HEK293 (cell line): ENCODE results near the gene GNG12.

Source experiments
- CTCF ChIA-PET: fragments of 350-600 bp; formaldehyde crosslinking; extraction: SDS; loops from one replicate; lab custom pipeline; 2021; ENCODE audit warnings: antibody characterized with exemption; lab: Yijun Ruan, JAX
- POLR2A ChIA-PET: fragments of 300-600 bp; formaldehyde crosslinking; extraction: SDS; loops from one replicate; lab custom pipeline; 2020; ENCODE audit warnings: antibody characterized with exemption, inconsistent platforms; lab: Yijun Ruan, JAX
- H3K27ac ChIP-seq: fragments of 200-500 bp; sonication (Bioruptor generic); 2 replicates; pipeline ENCODE4 v1.5.1; 2014; ENCODE audit warnings: low read depth, low read length, control low read depth, inconsistent platforms; ENCODE audit errors: extremely low read depth
- H3K36me3 ChIP-seq, 2 experiments: fragments of 200-500 bp in 1 of 2; sonication (Bioruptor generic) in 1 of 2; 1 replicate in 1 of 2; 2 replicates in 1 of 2; pipeline ENCODE4 v1.5.1; 2014 to 2017; ENCODE audit warnings: inconsistent platforms in 2 of 2, low read length in 2 of 2; ENCODE audit not compliant: control insufficient read depth in 2 of 2, insufficient read depth in 1 of 2
- H3K4me1 ChIP-seq: fragments of 200-500 bp; sonication (Bioruptor generic); 2 replicates; pipeline ENCODE4 v1.5.1; 2014; ENCODE audit warnings: mild to moderate bottlenecking, low read length, inconsistent platforms; ENCODE audit not compliant: control insufficient read depth, insufficient read depth
- H3K4me3 ChIP-seq: 2 replicates; pipeline ENCODE4 v1.5.1; 2011; ENCODE audit warnings: low read depth, mild to moderate bottlenecking, control low read depth, low read length, moderate library complexity
- H3K9me3 ChIP-seq: fragments of 200-500 bp; sonication (Bioruptor generic); 2 replicates; pipeline ENCODE4 v1.5.1; 2014; ENCODE audit warnings: low read depth, low read length, inconsistent platforms; ENCODE audit not compliant: control insufficient read depth, insufficient read depth
- BCL11B ChIP-seq: fragments of 450-650 bp; formaldehyde crosslinking; IDR thresholded peaks from 2 replicates; pipeline ENCODE4 v1.5.1; 2016; ENCODE audit warnings: low read depth, missing biosample characterization, missing genetic modification characterization
- EGR2 ChIP-seq: fragments of 450-650 bp; formaldehyde crosslinking; IDR thresholded peaks from 2 replicates; pipeline ENCODE4 v1.5.1; 2016; ENCODE audit warnings: low read depth, missing biosample characterization, missing genetic modification characterization
- GLIS1 ChIP-seq: fragments of 450-650 bp; formaldehyde crosslinking; IDR thresholded peaks from 2 replicates; pipeline ENCODE4 v1.5.1; 2016; ENCODE audit warnings: missing biosample characterization, missing genetic modification characterization
- KLF10 ChIP-seq: fragments of 450-650 bp; IDR thresholded peaks from 2 replicates; pipeline ENCODE4 v1.5.1; 2018; ENCODE audit warnings: missing biosample characterization, mild to moderate bottlenecking, missing genetic modification characterization
- KLF8 ChIP-seq: fragments of 450-650 bp; formaldehyde crosslinking; IDR thresholded peaks from 2 replicates; pipeline ENCODE4 v1.5.1; 2016; ENCODE audit warnings: missing biosample characterization, missing genetic modification characterization
- PRDM1 ChIP-seq: fragments of 450-650 bp; formaldehyde crosslinking; IDR thresholded peaks from 2 replicates; pipeline ENCODE4; 2016; ENCODE audit warnings: missing biosample characterization, missing genetic modification characterization
- TCF7L2 ChIP-seq: IDR thresholded peaks from 2 replicates; pipeline ENCODE4 v1.6.1; 2011; ENCODE audit warnings: low read depth, mild to moderate bottlenecking, inconsistent platforms, low read length, moderate library complexity, borderline replicate concordance
- ZNF184 ChIP-seq: fragments of 450-650 bp; IDR thresholded peaks from 2 replicates; pipeline ENCODE4 v1.5.1; 2018; ENCODE audit warnings: missing biosample characterization, mild to moderate bottlenecking, missing genetic modification characterization
- ZNF19 ChIP-seq: fragments of 450-650 bp; formaldehyde crosslinking; IDR thresholded peaks from 2 replicates; pipeline ENCODE4; 2016; ENCODE audit warnings: missing biosample characterization, missing genetic modification characterization, low read depth
- ZNF223 ChIP-seq: fragments of 450-650 bp; formaldehyde crosslinking; IDR thresholded peaks from 2 replicates; pipeline ENCODE4 v1.5.1; 2016; ENCODE audit warnings: missing biosample characterization, missing genetic modification characterization
- ZNF24 ChIP-seq: fragments of 450-650 bp; formaldehyde crosslinking; IDR thresholded peaks from 2 replicates; pipeline ENCODE4 v1.5.1; 2016; ENCODE audit warnings: missing biosample characterization, missing genetic modification characterization
- ZNF302 ChIP-seq: fragments of 450-650 bp; formaldehyde crosslinking; IDR thresholded peaks from 2 replicates; pipeline ENCODE4 v1.5.1; 2016; ENCODE audit warnings: missing biosample characterization, missing genetic modification characterization, low read depth
- ZNF501 ChIP-seq: fragments of 450-650 bp; formaldehyde crosslinking; IDR thresholded peaks from 2 replicates; pipeline ENCODE4 v1.5.1; 2016; ENCODE audit warnings: missing biosample characterization, missing genetic modification characterization
- ZNF558 ChIP-seq: fragments of 450-650 bp; formaldehyde crosslinking; IDR thresholded peaks from 2 replicates; pipeline ENCODE4 v1.5.1; 2016; ENCODE audit warnings: missing biosample characterization, missing genetic modification characterization
- ZNF654 ChIP-seq: fragments of 450-650 bp; formaldehyde crosslinking; IDR thresholded peaks from 2 replicates; pipeline ENCODE4 v1.5.1; 2016; ENCODE audit warnings: low read depth, missing biosample characterization, missing genetic modification characterization
- ZNF660 ChIP-seq: fragments of 450-650 bp; IDR thresholded peaks from 2 replicates; pipeline ENCODE4 v1.5.1; 2018; ENCODE audit warnings: missing biosample characterization, mild to moderate bottlenecking, missing genetic modification characterization
- ZNF701 ChIP-seq: fragments of 450-650 bp; formaldehyde crosslinking; IDR thresholded peaks from 2 replicates; pipeline ENCODE4 v1.5.1; 2016; ENCODE audit warnings: missing biosample characterization, missing genetic modification characterization
- ZNF785 ChIP-seq: fragments of 450-650 bp; formaldehyde crosslinking; IDR thresholded peaks from 2 replicates; pipeline ENCODE4 v1.5.1; 2016; ENCODE audit warnings: missing biosample characterization, missing genetic modification characterization
- ZXDB ChIP-seq: fragments of 450-650 bp; formaldehyde crosslinking; IDR thresholded peaks from 2 replicates; pipeline ENCODE4 v1.5.1; 2016; ENCODE audit warnings: missing biosample characterization, missing genetic modification characterization
- TF ChIP-seq, protein P1 (sequence below): fragments of 450-650 bp; formaldehyde crosslinking; IDR thresholded peaks from 2 replicates; pipeline ENCODE4 v1.5.1; 2016; ENCODE audit warnings: missing biosample characterization, missing genetic modification characterization
- TF ChIP-seq, protein P2 (sequence below): fragments of 450-650 bp; formaldehyde crosslinking; IDR thresholded peaks from 2 replicates; pipeline ENCODE4 v1.5.1; 2017; ENCODE audit warnings: missing biosample characterization, missing genetic modification characterization
- TF ChIP-seq, protein P3 (sequence below): sonication (generic); formaldehyde crosslinking; IDR thresholded peaks from 2 replicates; pipeline ENCODE4 v1.8.1; 2022; ENCODE audit warnings: mild to moderate bottlenecking, moderate library complexity, missing genetic modification reagents
- TF ChIP-seq, protein P4 (sequence below): fragments of 450-650 bp; formaldehyde crosslinking; IDR thresholded peaks from 2 replicates; pipeline ENCODE4 v1.5.1; 2016; ENCODE audit warnings: missing biosample characterization, missing genetic modification characterization

GNG12 gene

GRCh38 chr1:67850611-67851075 lies 17.4 kb upstream of the GNG12 start (continued):
- TF ChIP-seq, protein P1, sequence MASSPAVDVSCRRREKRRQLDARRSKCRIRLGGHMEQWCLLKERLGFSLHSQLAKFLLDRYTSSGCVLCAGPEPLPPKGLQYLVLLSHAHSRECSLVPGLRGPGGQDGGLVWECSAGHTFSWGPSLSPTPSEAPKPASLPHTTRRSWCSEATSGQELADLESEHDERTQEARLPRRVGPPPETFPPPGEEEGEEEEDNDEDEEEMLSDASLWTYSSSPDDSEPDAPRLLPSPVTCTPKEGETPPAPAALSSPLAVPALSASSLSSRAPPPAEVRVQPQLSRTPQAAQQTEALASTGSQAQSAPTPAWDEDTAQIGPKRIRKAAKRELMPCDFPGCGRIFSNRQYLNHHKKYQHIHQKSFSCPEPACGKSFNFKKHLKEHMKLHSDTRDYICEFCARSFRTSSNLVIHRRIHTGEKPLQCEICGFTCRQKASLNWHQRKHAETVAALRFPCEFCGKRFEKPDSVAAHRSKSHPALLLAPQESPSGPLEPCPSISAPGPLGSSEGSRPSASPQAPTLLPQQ (tag by site-specific recombination): peak; percentile 68
- TF ChIP-seq ZNF184 (tag by site-specific recombination): peak; percentile 91
- no peak for TF ChIP-seq ZNF302
- TF ChIP-seq ZNF785: no peak
- no peak for TF ChIP-seq TCF7L2
- TF ChIP-seq ZNF558 (tag by site-specific recombination): peak; percentile 55; the same call in 1 of the 2 replicates
- TF ChIP-seq KLF8 (tag by site-specific recombination): peak; percentile 39; the same call in 1 of the 2 replicates
- TF ChIP-seq EGR2 (tag by site-specific recombination): no peak
- TF ChIP-seq ZNF701 (tag by site-specific recombination): no peak
- TF ChIP-seq ZNF19 (tag by site-specific recombination): no peak
- TF ChIP-seq ZNF24 (tag by site-specific recombination): peak; percentile 74; the same call in 1 of the 2 replicates
- TF ChIP-seq ZNF501: peak; percentile 32; the same call in 1 of the 2 replicates
- no peak for TF ChIP-seq ZNF223 (tag by site-specific recombination)
- peak; percentile 95 for TF ChIP-seq ZNF660 (tag by site-specific recombination)
- no peak for TF ChIP-seq GLIS1 (tag by site-specific recombination)
- TF ChIP-seq, protein P2, sequence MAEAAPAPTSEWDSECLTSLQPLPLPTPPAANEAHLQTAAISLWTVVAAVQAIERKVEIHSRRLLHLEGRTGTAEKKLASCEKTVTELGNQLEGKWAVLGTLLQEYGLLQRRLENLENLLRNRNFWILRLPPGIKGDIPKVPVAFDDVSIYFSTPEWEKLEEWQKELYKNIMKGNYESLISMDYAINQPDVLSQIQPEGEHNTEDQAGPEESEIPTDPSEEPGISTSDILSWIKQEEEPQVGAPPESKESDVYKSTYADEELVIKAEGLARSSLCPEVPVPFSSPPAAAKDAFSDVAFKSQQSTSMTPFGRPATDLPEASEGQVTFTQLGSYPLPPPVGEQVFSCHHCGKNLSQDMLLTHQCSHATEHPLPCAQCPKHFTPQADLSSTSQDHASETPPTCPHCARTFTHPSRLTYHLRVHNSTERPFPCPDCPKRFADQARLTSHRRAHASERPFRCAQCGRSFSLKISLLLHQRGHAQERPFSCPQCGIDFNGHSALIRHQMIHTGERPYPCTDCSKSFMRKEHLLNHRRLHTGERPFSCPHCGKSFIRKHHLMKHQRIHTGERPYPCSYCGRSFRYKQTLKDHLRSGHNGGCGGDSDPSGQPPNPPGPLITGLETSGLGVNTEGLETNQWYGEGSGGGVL (tag by site-specific recombination): peak; percentile 49
- TF ChIP-seq ZXDB (tag by site-specific recombination): peak; percentile 67
- TF ChIP-seq PRDM1 (tag by site-specific recombination): peak; percentile 71

- ChIA-PET POLR2A (interaction anchor here (1.3 to 1.9 kb wide), 4 partner anchors 10 to 84 kb away, joined by 3 to 6 read pairs (median 4); partner anchors contain the start of gene GNG12), CTCF (interaction anchor here (0.6 to 6.4 kb wide), 35 partner anchors 8 to 593 kb away, joined by 3 to 52 read pairs (median 4); partner anchors contain the start of gene GNG12)
- Histone ChIP-seq H3K4me1 (peaks cover 8% of the 10 kb centered on the region), H3K36me3 (no peaks in the 10 kb centered on the region), H3K9me3 (no peaks in the 10 kb centered on the region), H3K4me3 (no peak overlapping the region), H3K27ac (no peak overlapping the region)
- TF ChIP-seq, protein P3, sequence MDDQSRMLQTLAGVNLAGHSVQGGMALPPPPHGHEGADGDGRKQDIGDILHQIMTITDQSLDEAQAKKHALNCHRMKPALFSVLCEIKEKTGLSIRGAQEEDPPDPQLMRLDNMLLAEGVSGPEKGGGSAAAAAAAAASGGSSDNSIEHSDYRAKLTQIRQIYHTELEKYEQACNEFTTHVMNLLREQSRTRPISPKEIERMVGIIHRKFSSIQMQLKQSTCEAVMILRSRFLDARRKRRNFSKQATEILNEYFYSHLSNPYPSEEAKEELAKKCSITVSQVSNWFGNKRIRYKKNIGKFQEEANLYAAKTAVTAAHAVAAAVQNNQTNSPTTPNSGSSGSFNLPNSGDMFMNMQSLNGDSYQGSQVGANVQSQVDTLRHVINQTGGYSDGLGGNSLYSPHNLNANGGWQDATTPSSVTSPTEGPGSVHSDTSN (CRISPR knock-in tag): no peak
- TF ChIP-seq ZNF654 (peak; percentile 58), KLF10 (tag by site-specific recombination) (0 out of 2 replicates have a peak, but pooled peaks have one; percentile 12)
These were observed 16.9 kb upstream of the GNG12 start for GRCh38 chr1:67850151-67850551.

GRCh38 chr1:67847466-67847865 lies 14.2 kb upstream of the GNG12 start:
- no peaks in the 10 kb centered on the region for H3K9me3 ChIP-seq
- H3K36me3 ChIP-seq: no peaks in the 10 kb centered on the region
- peaks cover 8% of the 10 kb centered on the region for H3K4me1 ChIP-seq
- POLR2A ChIA-PET: no interaction called here
- no peak overlapping the region for H3K27ac ChIP-seq
- TF ChIP-seq BCL11B (tag by site-specific recombination): no peak
- no peak for TF ChIP-seq GLIS1 (tag by site-specific recombination)
- TF ChIP-seq, protein P4, sequence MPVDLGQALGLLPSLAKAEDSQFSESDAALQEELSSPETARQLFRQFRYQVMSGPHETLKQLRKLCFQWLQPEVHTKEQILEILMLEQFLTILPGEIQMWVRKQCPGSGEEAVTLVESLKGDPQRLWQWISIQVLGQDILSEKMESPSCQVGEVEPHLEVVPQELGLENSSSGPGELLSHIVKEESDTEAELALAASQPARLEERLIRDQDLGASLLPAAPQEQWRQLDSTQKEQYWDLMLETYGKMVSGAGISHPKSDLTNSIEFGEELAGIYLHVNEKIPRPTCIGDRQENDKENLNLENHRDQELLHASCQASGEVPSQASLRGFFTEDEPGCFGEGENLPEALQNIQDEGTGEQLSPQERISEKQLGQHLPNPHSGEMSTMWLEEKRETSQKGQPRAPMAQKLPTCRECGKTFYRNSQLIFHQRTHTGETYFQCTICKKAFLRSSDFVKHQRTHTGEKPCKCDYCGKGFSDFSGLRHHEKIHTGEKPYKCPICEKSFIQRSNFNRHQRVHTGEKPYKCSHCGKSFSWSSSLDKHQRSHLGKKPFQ (tag by site-specific recombination): no peak
- CTCF ChIA-PET: interaction anchor here (0.6 to 1.5 kb wide), 6 partner anchors 81 to 825 kb away, joined by 3 to 5 read pairs (median 4); no protein-coding TSS in a partner anchor
- no peak overlapping the region for H3K4me3 ChIP-seq
